ENCODE data around the gene MAG.

The MAG gene

DNA sequence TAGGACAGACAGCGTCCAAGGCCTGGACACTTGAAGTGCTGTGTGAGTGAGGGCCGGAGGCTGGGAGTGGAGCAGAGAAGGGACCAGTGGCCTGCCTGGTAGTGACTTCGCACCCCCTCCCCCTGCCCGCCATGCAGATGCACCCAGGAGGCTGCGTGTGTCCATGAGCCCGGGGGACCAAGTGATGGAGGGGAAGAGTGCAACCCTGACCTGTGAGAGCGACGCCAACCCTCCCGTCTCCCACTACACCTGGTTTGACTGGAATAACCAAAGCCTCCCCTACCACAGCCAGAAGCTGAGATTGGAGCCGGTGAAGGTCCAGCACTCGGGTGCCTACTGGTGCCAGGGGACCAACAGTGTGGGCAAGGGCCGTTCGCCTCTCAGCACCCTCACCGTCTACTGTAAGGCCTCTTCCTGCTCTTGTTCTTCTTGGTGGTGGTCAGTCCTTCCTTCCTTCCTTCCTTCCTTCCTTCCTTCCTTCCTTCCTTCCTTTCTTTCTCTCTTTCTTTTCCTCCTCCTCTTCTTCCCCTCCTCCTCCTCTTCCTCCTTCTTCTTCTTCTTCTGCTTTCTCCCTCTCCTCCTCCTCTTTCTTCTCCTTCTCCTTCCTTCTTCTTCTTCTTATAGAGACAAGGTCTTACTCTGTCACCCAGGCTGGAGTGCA lies 49.7 kb downstream of the MAG start:
- no peak for TF ChIP-seq CTCF (IDR thresholded peaks at IDR 0.05; ENCODE audit: control insufficient read depth, insufficient read depth, low read depth, low read length, missing control alignments)
- H3K4me3 ChIP-seq (ENCODE audit: control insufficient read depth, low read depth, low read length): no peak overlapping the region
- DNase-seq (ENCODE audit: low read depth): no peak

DNA sequence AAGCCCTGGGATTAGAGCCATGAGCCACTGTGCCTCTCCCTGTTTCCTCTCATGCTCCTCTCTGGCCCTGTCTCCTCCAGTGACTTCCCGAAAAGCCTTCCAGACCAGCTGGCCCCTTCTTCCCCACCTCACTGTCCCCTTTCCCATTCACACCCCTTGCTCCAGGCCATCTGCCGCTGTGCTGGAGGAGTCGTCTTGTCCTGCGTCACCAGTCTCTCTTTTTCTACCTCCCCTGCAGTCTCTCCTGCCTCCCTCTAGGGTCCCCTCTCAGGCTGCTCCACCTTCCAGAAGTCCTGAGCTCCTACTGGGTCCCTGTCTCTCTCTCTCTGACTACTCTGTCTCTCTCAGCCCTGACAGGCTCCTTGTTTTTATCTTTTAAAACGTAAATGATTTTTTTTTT lies 50.5 kb downstream of the MAG start:
- H3K4me3 ChIP-seq (ENCODE audit: control insufficient read depth, low read depth, low read length): no peak overlapping the region
- no peak for TF ChIP-seq CTCF (IDR thresholded peaks at IDR 0.05; ENCODE audit: control insufficient read depth, insufficient read depth, low read depth, low read length, missing control alignments)
- no peak for DNase-seq (ENCODE audit: low read depth)

- H3K4me3 ChIP-seq (ENCODE audit: control insufficient read depth, low read depth, low read length): no peak overlapping the region
- DNase-seq (ENCODE audit: low read depth): no peak
- TF ChIP-seq CTCF (IDR thresholded peaks at IDR 0.05; ENCODE audit: control insufficient read depth, insufficient read depth, low read depth, low read length, missing control alignments): no peak
These were observed 52.6 kb downstream of the MAG start for GRCh38 chr19:35344511-35345031.

GRCh38 chr19:35345671-35346111 lies 53.7 kb downstream of the MAG start:
- H3K4me3 ChIP-seq (ENCODE audit: control insufficient read depth, low read depth, low read length): no peak overlapping the region
- no peak for DNase-seq (ENCODE audit: low read depth)
- TF ChIP-seq CTCF (IDR thresholded peaks at IDR 0.05; ENCODE audit: control insufficient read depth, insufficient read depth, low read depth, low read length, missing control alignments): no peak

- no peak overlapping the region for H3K4me3 ChIP-seq (ENCODE audit: control insufficient read depth, low read depth, low read length)
These were observed 54.5 kb downstream of the MAG start for GRCh38 chr19:35346193-35347052.

More at GRCh38 chr19:35346193-35347052, 54.5 kb downstream of the MAG start:
- DNase-seq (ENCODE audit: low read depth): no peak
- TF ChIP-seq CTCF (IDR thresholded peaks at IDR 0.05; ENCODE audit: control insufficient read depth, insufficient read depth, low read depth, low read length, missing control alignments): no peak

Measured in AG09309 (cell line).